ENCODE data around the gene TXNL4B. TPM values are rescaled to one million over a fixed set of nuclear protein-coding genes. Genes with fewer than 3 reads are reported as not detected.
A peak's percentile ranks its signal among the peaks of the same experiment; 100 is the strongest.

Gene TXNL4B
- total and polyA plus RNA-seq, 3 donors from 2014 or later = 30.9 to 41.1 (median 37.9) TPM

GRCh38 chr16:72099377-72099818 lies 6.0 kb upstream of the TXNL4B start:
- intact Hi-C loops (cut with DNase I; ENCODE audit: low total_unique reads) = no loop called here
- Histone ChIP-seq H3K9me3 (no peaks in the 10 kb centered on the region), H3K36me3 (ENCODE audit: low read depth, missing control alignments) (no peaks in the 10 kb centered on the region), H3K27me3 (no peaks in the 10 kb centered on the region), H3K4me3 (no peak overlapping the region), H3K4me1 (peaks cover 13% of the 10 kb centered on the region), H3K27ac (no peak overlapping the region)
- TF ChIP-seq POLR2A (IDR thresholded peaks at IDR 0.05) = no peak
- TF ChIP-seq CTCF (IDR thresholded peaks at IDR 0.05) = peak; percentile 18 to 56 (median 55)
- DNase-seq = peak; percentile 75
- WGBS, 2 donors = 67 to 75% methylated on average over 12 of the region's 12 CpGs

DNA sequence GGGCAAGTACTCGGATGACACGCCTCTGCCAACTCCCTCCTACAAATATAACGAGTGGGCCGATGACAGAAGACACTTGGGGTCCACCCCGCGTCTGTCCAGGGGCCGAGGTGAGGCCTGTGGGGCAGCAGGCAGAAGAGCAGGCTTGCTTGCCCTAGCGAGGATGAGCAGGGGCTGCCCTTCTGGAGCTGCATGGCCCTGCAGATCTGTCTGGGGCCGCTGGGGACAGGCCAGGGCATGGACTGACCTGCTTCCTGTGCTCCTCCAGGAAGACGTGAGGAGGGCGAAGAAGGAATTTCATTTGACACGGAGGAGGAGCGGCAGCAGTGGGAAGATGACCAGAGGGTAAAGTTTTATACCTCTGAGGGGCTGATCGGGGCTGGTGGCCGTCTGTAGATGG lies 5.5 kb upstream of the TXNL4B start:
- TF ChIP-seq POLR2A (IDR thresholded peaks at IDR 0.05) = no peak
- no peak for TF ChIP-seq CTCF (IDR thresholded peaks at IDR 0.05)

DNA sequence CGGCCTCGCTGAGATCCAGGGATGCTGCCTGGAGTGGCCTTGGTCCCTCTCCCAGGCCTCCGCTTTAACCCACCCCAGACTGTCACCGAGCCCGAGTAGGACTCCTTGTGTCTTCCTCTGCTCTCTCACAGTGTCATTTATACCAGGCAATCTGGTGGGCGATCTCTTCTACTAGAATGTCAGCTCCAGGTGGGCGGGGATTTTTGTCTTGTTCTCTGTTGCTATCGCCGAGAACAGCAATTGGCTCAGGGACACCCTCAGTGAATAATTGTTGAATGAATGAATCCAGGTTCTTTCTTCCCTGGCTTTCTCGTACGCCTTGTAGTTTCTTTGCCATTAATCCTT lies 818 bp upstream of the TXNL4B start:
- no peaks in the 10 kb centered on the region for H3K36me3 ChIP-seq (ENCODE audit: low read depth, missing control alignments)
- 0% methylated on average over 11 of the region's 11 CpGs for WGBS, 2 donors
- H3K27ac ChIP-seq = peak overlapping the region; percentile 91 to 94
- intact Hi-C loops (cut with DNase I; ENCODE audit: low total_unique reads) = no loop called here
- peaks cover 23% of the 10 kb centered on the region for H3K4me1 ChIP-seq
- no peak for DNase-seq
- TF ChIP-seq CTCF (IDR thresholded peaks at IDR 0.05) (no peak), POLR2A (IDR thresholded peaks at IDR 0.05) (no peak)
- H3K9me3 ChIP-seq = no peaks in the 10 kb centered on the region
- H3K4me3 ChIP-seq = peak overlapping the region; percentile 78 to 91
- H3K27me3 ChIP-seq = no peaks in the 10 kb centered on the region

More for the DNA sequence above, 5.5 kb upstream of the TXNL4B start:
- no peaks in the 10 kb centered on the region for H3K36me3 ChIP-seq (ENCODE audit: low read depth, missing control alignments)
- no peaks in the 10 kb centered on the region for H3K27me3 ChIP-seq
- intact Hi-C loops (cut with DNase I; ENCODE audit: low total_unique reads) = no loop called here
- 74 to 81% methylated on average over 15 of the region's 15 CpGs for WGBS, 2 donors
- peaks cover 14% of the 10 kb centered on the region for H3K4me1 ChIP-seq
- H3K27ac ChIP-seq = no peak overlapping the region
- H3K4me3 ChIP-seq = no peak overlapping the region
- no peaks in the 10 kb centered on the region for H3K9me3 ChIP-seq
- no peak for DNase-seq

DNA sequence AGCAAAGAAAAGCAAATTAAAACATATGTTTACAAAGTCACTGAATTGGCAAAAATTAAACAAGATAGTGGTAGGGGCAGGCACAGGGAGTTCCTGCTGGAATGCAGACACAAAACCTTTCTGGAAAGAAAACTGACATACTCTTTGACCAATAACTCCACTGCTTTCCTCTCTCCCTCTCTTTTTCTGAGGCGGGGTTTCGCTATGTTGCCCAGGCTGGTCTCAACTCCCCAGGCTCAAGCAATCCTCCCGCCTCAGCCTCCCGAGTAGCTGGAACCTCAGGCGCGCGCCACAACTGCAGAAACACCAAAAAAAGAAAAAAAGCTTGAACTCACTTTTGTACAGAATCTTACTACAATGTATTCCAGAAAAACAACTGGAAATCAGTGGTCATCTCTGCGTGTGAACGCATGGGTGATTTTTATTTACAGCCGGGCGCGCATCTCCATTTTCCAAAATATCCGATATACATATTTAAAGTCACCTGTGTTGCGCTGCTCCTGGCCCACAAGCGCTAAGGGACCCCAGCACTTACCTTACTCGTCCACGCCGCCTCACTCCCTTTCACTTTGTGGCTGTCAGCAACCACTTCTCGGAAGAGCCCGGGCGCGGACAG lies 480 bp downstream of the TXNL4B start:
- WGBS, 2 donors = 0 to 1% methylated on average over 22 of the region's 22 CpGs
- peak; percentile 58 for DNase-seq
- Histone ChIP-seq H3K27ac (peak overlapping the region; percentile 91 to 94), H3K27me3 (no peaks in the 10 kb centered on the region), H3K4me1 (peaks cover 23% of the 10 kb centered on the region), H3K4me3 (peak overlapping the region; percentile 78 to 91), H3K36me3 (ENCODE audit: low read depth, missing control alignments) (no peaks in the 10 kb centered on the region), H3K9me3 (no peaks in the 10 kb centered on the region)
- TF ChIP-seq CTCF (IDR thresholded peaks at IDR 0.05) (no peak), POLR2A (IDR thresholded peaks at IDR 0.05) (no peak)
- intact Hi-C loops (cut with DNase I; ENCODE audit: low total_unique reads) = no loop called here

- intact Hi-C loops (cut with DNase I; ENCODE audit: low total_unique reads) = no loop called here
These were observed 2.2 kb downstream of the TXNL4B start for GRCh38 chr16:72091217-72091616.

More at GRCh38 chr16:72091217-72091616, 2.2 kb downstream of the TXNL4B start:
- Histone ChIP-seq H3K27me3 (no peaks in the 10 kb centered on the region), H3K9me3 (no peaks in the 10 kb centered on the region), H3K36me3 (ENCODE audit: low read depth, missing control alignments) (no peaks in the 10 kb centered on the region), H3K4me1 (peaks cover 23% of the 10 kb centered on the region), H3K4me3 (no peak overlapping the region), H3K27ac (no peak overlapping the region)
- DNase-seq = no peak
- no peak for TF ChIP-seq POLR2A (IDR thresholded peaks at IDR 0.05)
- no peak for TF ChIP-seq CTCF (IDR thresholded peaks at IDR 0.05)
- WGBS, 2 donors = 64 to 73% methylated on average over 3 of the region's 3 CpGs

All from testis (tissue), 3 donors.